ENCODE results near the gene DAAM1. TPM values are rescaled to one million over a fixed set of nuclear protein-coding genes. Genes with fewer than 3 reads are reported as not detected.

The DAAM1 gene
- total RNA-seq, 1 donor from 2014 or later, result 67.6 TPM

DNA sequence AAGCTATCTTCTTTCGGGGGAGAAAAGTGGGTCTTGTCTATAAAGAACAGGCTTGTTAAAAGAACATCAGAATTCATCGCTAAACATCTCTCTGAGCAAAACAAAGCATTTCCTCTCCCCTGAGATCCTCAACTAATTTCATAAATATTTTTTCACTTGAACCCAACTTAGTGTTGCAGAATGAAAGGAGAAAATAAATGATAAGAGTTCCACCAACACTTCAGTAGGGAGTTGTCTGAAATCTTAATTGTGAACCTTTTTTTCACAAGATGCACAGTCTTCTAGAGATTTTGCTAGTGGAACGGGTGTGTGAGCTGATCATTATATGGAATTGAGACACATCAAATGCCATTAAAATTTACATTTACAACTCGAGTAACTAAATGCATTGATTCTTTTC lies 1.3 kb upstream of the DAAM1 start:
- Histone ChIP-seq H3K9me3 (no peaks in the 10 kb centered on the region), H3K4me3 (peak overlapping the region; percentile 64 to 79), H3K27ac (no peak overlapping the region), H3K27me3 (no peaks in the 10 kb centered on the region), H3K36me3 (no peaks in the 10 kb centered on the region), H3K4me1 (peaks cover 5 to 13% of the 10 kb centered on the region in 2 donors)
- DNase-seq (ENCODE audit: low spot score in 2 of 2), result no peak
- intact Hi-C loops (cut with DNase I), result loop anchor here (5.0 kb wide), 1 partner anchor 760 kb away; the partner anchor contains the start of genes KIAA0586 and TIMM9
- TF ChIP-seq, protein P1, sequence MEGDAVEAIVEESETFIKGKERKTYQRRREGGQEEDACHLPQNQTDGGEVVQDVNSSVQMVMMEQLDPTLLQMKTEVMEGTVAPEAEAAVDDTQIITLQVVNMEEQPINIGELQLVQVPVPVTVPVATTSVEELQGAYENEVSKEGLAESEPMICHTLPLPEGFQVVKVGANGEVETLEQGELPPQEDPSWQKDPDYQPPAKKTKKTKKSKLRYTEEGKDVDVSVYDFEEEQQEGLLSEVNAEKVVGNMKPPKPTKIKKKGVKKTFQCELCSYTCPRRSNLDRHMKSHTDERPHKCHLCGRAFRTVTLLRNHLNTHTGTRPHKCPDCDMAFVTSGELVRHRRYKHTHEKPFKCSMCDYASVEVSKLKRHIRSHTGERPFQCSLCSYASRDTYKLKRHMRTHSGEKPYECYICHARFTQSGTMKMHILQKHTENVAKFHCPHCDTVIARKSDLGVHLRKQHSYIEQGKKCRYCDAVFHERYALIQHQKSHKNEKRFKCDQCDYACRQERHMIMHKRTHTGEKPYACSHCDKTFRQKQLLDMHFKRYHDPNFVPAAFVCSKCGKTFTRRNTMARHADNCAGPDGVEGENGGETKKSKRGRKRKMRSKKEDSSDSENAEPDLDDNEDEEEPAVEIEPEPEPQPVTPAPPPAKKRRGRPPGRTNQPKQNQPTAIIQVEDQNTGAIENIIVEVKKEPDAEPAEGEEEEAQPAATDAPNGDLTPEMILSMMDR (IDR thresholded peaks at IDR 0.05), result no peak

DNA sequence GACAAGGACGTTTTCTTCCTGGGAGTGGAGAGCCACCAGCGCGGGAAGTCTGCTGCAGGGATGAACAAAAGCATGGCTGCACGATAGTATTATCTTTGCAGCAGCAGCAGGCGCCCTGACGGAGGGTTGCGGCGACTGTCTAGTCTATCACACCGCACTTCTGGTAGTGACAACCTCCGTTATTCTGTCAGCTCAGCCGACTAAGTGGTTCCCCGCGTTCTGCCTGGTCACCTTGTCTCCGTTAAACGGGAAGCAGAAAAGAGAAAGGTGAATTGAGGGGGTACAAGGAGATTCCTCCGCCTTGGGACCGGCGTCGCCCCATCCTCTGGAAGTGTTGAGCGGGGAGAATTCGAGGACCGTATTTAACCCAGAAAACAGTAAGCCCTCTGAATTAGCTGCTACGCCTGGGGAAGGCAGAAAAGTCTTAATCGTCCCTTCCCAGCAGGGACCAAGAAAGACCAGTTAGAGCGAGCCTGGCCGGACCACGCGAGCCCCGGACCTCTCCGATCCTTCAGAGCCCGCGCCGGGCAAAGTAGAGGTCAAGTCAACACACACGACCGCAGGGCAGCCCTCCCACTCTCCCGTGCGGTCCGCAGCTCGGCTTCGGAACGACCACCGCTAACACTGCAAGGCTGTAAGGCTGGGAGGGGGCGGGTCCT lies 536 bp upstream of the DAAM1 start:
- no peak for DNase-seq (ENCODE audit: low spot score in 2 of 2)
- no peaks in the 10 kb centered on the region for H3K9me3 ChIP-seq
- TF ChIP-seq, protein P1 (IDR thresholded peaks at IDR 0.05), result no peak
- peak overlapping the region; percentile 64 to 79 for H3K4me3 ChIP-seq
- peak overlapping the region; percentile 81 to 97 for H3K27ac ChIP-seq
- intact Hi-C loops (cut with DNase I), result loop anchor here (2.0 to 5.0 kb wide), 5 partner anchors 61 to 761 kb away; partner anchors contain the start of genes KIAA0586 and TIMM9
- H3K27me3 ChIP-seq, result no peaks in the 10 kb centered on the region
- no peaks in the 10 kb centered on the region for H3K36me3 ChIP-seq
- peaks cover 5 to 20% of the 10 kb centered on the region in 2 donors for H3K4me1 ChIP-seq

DNA sequence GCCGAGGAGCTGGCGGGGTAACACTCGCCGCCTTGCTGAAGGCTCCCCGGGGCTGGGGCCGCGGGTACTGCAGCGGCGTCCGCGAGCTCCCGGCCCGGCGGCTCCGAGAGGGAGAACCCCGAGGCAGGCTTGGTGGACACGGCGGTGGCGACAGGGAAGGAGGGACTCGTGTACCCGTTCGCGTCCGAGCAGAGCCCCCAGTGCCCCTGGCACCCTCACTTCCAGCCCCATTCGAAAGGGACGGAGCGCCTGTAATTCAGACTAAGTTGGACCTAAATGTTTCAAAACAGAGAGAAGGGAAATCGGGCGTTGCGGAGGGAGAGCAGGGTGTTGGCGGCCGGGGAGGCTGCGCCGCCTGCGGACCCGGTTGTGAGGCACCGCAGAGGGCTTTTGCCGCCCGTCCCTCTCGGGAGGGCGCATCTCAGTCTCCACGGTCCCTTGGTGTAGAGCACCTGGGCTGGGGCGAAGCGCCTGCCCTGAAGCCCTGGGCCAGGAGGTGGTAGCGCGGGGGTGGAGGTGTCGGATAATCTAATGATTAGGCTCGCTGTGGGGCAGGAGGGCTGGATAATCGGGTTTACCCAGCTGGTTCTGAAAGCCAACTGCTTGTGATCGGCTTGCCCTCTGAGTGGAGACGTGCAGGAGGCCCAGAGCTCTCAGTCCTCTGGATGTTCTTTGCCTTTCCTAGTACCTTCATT lies 771 bp downstream of the DAAM1 start:
- H3K4me1 ChIP-seq, result peaks cover 5 to 23% of the 10 kb centered on the region in 2 donors
- H3K36me3 ChIP-seq, result no peaks in the 10 kb centered on the region
- peak in 1 of 2 donors; percentile 67 for DNase-seq (ENCODE audit: low spot score in 2 of 2)
- peak overlapping the region; percentile 64 to 79 for H3K4me3 ChIP-seq
- intact Hi-C loops (cut with DNase I), result loop anchor here (2.0 to 5.0 kb wide), 5 partner anchors 62 to 762 kb away; partner anchors contain the start of genes KIAA0586 and TIMM9
- no peaks in the 10 kb centered on the region for H3K27me3 ChIP-seq
- TF ChIP-seq, protein P1 (IDR thresholded peaks at IDR 0.05), result no peak
- peak overlapping the region; percentile 96 to 97 for H3K27ac ChIP-seq
- H3K9me3 ChIP-seq, result no peaks in the 10 kb centered on the region

DNA sequence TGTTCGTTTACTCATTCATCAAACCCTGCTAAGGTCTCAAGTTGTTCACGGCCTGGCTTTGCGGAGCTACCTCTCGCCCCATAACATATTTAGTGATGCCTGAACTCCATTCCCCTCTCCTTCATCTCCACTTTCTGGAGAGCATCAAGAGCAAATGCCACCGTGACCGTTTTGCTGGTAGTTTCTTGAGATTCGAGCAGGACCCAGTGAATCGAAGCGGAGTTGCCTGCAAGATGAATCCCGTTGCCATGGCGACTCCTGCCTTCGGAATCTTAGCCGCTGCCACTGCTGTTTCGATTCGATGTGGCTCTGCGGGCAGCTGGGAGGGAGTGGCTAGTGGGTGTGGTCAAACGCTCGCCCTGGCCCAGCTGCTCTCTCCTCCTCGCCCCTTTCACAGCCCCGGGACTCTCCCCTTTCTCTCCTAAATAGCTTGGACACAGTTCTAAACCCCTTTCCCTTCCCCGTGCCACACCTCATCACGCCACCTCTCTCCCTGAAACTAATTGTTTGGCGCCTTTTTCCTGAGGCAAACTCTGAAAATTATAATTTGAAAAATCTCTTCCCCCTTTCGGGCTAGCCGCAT lies 1.4 kb downstream of the DAAM1 start:
- DNase-seq (ENCODE audit: low spot score in 2 of 2), result peak; percentile 61 to 95
- Histone ChIP-seq H3K4me1 (peaks cover 5 to 20% of the 10 kb centered on the region in 2 donors), H3K9me3 (no peaks in the 10 kb centered on the region), H3K4me3 (peak overlapping the region; percentile 64 to 79), H3K27me3 (no peaks in the 10 kb centered on the region), H3K36me3 (no peaks in the 10 kb centered on the region), H3K27ac (peak overlapping the region; percentile 96 to 97)
- intact Hi-C loops (cut with DNase I), result loop anchor here (2.0 to 5.0 kb wide), 8 partner anchors 19 to 763 kb away; partner anchors contain the start of genes KIAA0586 and TIMM9
- TF ChIP-seq, protein P1 (IDR thresholded peaks at IDR 0.05), result no peak

DNA sequence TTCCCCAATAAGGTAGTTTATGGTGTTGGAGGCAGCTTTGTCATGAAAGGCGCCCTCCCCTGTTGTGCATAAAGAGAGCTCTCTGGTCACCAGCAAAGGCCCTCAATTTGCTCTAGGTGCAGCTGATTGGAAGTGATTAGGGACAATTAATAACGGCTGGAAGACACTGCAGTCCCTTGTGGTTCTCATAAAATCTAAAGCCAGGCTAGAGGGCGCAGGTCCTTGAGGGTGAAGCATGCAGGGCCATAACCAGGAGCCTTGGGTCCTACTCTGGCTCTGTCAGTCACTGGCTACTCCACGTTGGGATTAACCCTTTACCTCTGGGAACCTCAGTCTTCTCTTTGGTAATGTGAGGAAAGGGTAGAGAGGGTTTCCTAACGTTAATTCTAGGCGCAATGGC lies 1.9 kb downstream of the DAAM1 start:
- H3K27me3 ChIP-seq, result no peaks in the 10 kb centered on the region
- no peaks in the 10 kb centered on the region for H3K36me3 ChIP-seq
- H3K27ac ChIP-seq, result peak overlapping the region; percentile 96 to 97
- H3K4me3 ChIP-seq, result peak overlapping the region; percentile 64 to 79
- peaks cover 5 to 20% of the 10 kb centered on the region in 2 donors for H3K4me1 ChIP-seq
- no peaks in the 10 kb centered on the region for H3K9me3 ChIP-seq
- intact Hi-C loops (cut with DNase I), result loop anchor here (2.0 to 5.0 kb wide), 3 partner anchors 18 to 157 kb away; no protein-coding TSS in a partner anchor
- TF ChIP-seq, protein P1 (IDR thresholded peaks at IDR 0.05), result no peak
- DNase-seq (ENCODE audit: low spot score in 2 of 2), result peak in 1 of 2 donors; percentile 68
